Prostate gland (tissue), 2 donors: Measurements from ENCODE around the gene NIPAL3. TPM values are rescaled to one million over a fixed set of nuclear protein-coding genes. Genes with fewer than 3 reads are reported as not detected.
"Not testable (repeated sequence)": the region's sequence is repeated elsewhere in the genome, so short reads cannot be mapped to it uniquely, and the experiment has no call there.

ENCODE experiments used
- DNase-seq: peaks from one replicate; pipeline ENCODE4 v3.0.0-alpha.2; 2019; ENCODE audit warnings: low spot score
- H3K27ac ChIP-seq, 2 donors: fragments of 200-600 bp; sonication (generic); 2 replicates each; pipeline ENCODE4 v1.5.1; 2017 to 2019
- H3K27me3 ChIP-seq: fragments of 200-600 bp; sonication (generic); replicated peaks from 2 replicates; pipeline ENCODE4 v1.5.1; 2019; ENCODE audit not compliant: insufficient read depth
- H3K36me3 ChIP-seq, 2 donors: fragments of 200-600 bp; sonication (generic); 1 replicate in 1 of 2; 2 replicates in 1 of 2; pipeline versions ENCODE4 v1.5.1 to v1.8.1; 2017 to 2019
- H3K4me1 ChIP-seq: fragments of 200-600 bp; sonication (generic); replicated peaks from 2 replicates; pipeline ENCODE4 v1.5.1; 2019
- H3K4me3 ChIP-seq, 2 donors: fragments of 200-600 bp; sonication (generic); 2 replicates each; pipeline ENCODE4 v1.5.1; 2017 to 2019
- H3K9me3 ChIP-seq: fragments of 200-600 bp; sonication (generic); 2 replicates; pipeline ENCODE4 v1.5.1; 2017
- CTCF ChIP-seq, 4 experiments: fragments of 200-600 bp in 2 of 4; fragments of 450-650 bp in 2 of 4; sonication (generic) in 2 of 4; IDR thresholded peaks; 1 replicate in 3 of 4; 2 replicates in 1 of 4; pipeline ENCODE4 v1.5.1; 2016 to 2019; ENCODE audit warnings: antibody characterized with exemption in 4 of 4, mild to moderate bottlenecking in 2 of 4, moderate library complexity in 2 of 4
- POLR2A ChIP-seq: fragments of 450-650 bp; IDR thresholded peaks from one replicate; pipeline ENCODE4 v1.6.1; 2016; ENCODE audit warnings: antibody characterized with exemption, mild to moderate bottlenecking
- POLR2AphosphoS5 ChIP-seq: sonication (generic); formaldehyde crosslinking; IDR thresholded peaks from one replicate; pipeline ENCODE4 v1.6.1; 2017; ENCODE audit warnings: antibody characterized with exemption
- WGBS: methylation state at CpG from one replicate; pipeline ENCODE4 v1.1.5; 2018; 5-methylcytosine and 5-hydroxymethylcytosine counted together
- intact Hi-C: fragments of 100-400 bp; cut with DNase I; formaldehyde crosslinking; loops from one replicate; pipeline ENCODE4 v1.14.2; 2022
- total RNA-seq, 2 donors: library from RNA; depleted of rRNA; stranded (reverse); fragments of >200 nt; gene quantifications; one replicate each; pipeline ENCODE4 v1.1.0, GENCODE V29; 2016

The NIPAL3 gene
- total RNA-seq, 2 donors from 2014 or later: 125 to 350 TPM

- no peaks in the 10 kb centered on the region for H3K9me3 ChIP-seq
- DNase-seq: no peak
- intact Hi-C loops: no loop called here
- no peak for TF ChIP-seq POLR2AphosphoS5
- no peak overlapping the region for H3K27ac ChIP-seq
- no peaks in the 10 kb centered on the region for H3K27me3 ChIP-seq
- no peak overlapping the region for H3K4me3 ChIP-seq
- 98% methylated on average over 13 of the region's 13 CpGs for WGBS
- H3K36me3 ChIP-seq: no peaks in the 10 kb centered on the region
- no peaks in the 10 kb centered on the region for H3K4me1 ChIP-seq
Observed at GRCh38 chr1:24489674-24490073, 74.1 kb downstream of the NIPAL3 start.

- Histone ChIP-seq H3K27me3 (no peaks in the 10 kb centered on the region), H3K4me3 (no peak overlapping the region), H3K36me3 (no peaks in the 10 kb centered on the region), H3K27ac (no peak overlapping the region), H3K4me1 (no peaks in the 10 kb centered on the region), H3K9me3 (no peaks in the 10 kb centered on the region)
- WGBS: over 99% methylated on average over 18 of the region's 18 CpGs
- intact Hi-C loops: no loop called here
- TF ChIP-seq POLR2A: no peak
- no peak for TF ChIP-seq CTCF (IDR thresholded peaks at IDR 0.05)
- TF ChIP-seq POLR2AphosphoS5: no peak
- DNase-seq: no peak
Observed at GRCh38 chr1:24490101-24490781, 74.6 kb downstream of the NIPAL3 start.

- no peak for DNase-seq
- Histone ChIP-seq H3K27me3 (no peaks in the 10 kb centered on the region), H3K4me1 (no peaks in the 10 kb centered on the region), H3K36me3 (no peaks in the 10 kb centered on the region), H3K27ac (no peak overlapping the region), H3K4me3 (no peak overlapping the region), H3K9me3 (no peaks in the 10 kb centered on the region)
- intact Hi-C loops: no loop called here
- TF ChIP-seq POLR2A: no peak
- no peak for TF ChIP-seq POLR2AphosphoS5
- TF ChIP-seq CTCF (IDR thresholded peaks at IDR 0.05): no peak
- WGBS: 31% methylated on average over 15 of the region's 15 CpGs
Observed at GRCh38 chr1:24491577-24492360, 76.2 kb downstream of the NIPAL3 start.

- H3K27me3 ChIP-seq, H3K27ac ChIP-seq, H3K9me3 ChIP-seq, H3K36me3 ChIP-seq, intact Hi-C loops, H3K4me1 ChIP-seq, H3K4me3 ChIP-seq, DNase-seq: not testable (repeated sequence)
- 89% methylated on average over 9 of the region's 9 CpGs for WGBS
Observed at GRCh38 chr1:24492935-24493334, 77.3 kb downstream of the NIPAL3 start.

GRCh38 chr1:24493785-24494184, 78.2 kb downstream of the NIPAL3 start:
- no peaks in the 10 kb centered on the region for H3K9me3 ChIP-seq
- WGBS: 66% methylated on average over 3 of the region's 3 CpGs

More at GRCh38 chr1:24493785-24494184, 78.2 kb downstream of the NIPAL3 start:
- no peak for TF ChIP-seq POLR2A
- no peak for TF ChIP-seq CTCF (IDR thresholded peaks at IDR 0.05)
- no peak for TF ChIP-seq POLR2AphosphoS5
- Histone ChIP-seq H3K4me1 (no peaks in the 10 kb centered on the region), H3K27me3 (no peaks in the 10 kb centered on the region), H3K4me3 (no peak overlapping the region), H3K36me3 (no peaks in the 10 kb centered on the region), H3K27ac (no peak overlapping the region)
- intact Hi-C loops: no loop called here
- DNase-seq: no peak
